ENCODE measurements around the gene GALNS. TPM values are rescaled to one million over a fixed set of nuclear protein-coding genes. Genes with fewer than 3 reads are reported as not detected.
"Not testable (repeated sequence)": the region's sequence is repeated elsewhere in the genome, so short reads cannot be mapped to it uniquely, and the experiment has no call there.

The GALNS gene
- total and polyA plus RNA-seq, 2 donors (not counting 1 experiment from before 2014, with no cell fraction given): 10.6 to 29.6 TPM

DNA sequence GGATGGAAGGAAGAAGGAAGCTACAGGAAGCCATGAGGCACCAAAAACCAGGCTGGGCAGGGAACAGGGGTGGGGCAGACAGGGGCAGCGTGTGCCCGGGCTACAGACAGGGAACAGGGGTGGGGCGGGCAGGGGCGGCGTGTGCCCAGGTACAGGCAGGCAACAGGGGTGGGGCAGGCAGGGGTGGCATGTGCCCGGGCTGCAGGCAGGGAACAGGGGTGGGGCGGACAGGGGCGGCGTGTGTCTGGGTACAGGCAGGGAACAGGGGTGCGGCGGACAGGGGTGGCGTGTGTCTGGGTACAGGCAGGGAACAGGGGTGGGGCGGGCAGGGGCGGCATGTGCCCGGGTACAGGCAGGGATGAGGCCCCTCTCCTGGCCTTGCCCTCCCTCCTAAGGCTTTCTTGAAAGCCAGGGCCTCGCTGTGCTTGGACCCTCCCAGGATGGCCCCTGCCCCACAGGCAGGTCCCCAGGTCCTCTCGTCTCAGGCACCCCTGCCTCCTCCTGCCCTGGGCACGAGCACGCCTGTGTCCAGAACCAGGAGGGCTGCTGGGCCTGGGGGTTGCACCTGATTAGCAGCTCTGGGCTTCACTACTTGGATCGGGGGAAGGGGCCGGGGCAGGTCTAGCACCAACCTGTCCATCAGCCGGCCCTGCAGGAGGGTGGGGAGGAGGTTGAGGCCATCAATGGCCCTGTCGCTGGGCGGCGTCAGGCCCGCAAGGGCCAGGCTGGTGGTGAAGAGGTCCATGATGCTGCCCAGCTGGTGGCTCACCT lies 30.5 kb downstream of the GALNS start:
- Histone ChIP-seq H3K27me3 (ENCODE audit: control insufficient read depth, insufficient read depth, low read length) (no peaks in the 10 kb centered on the region), H3K4me2 (ENCODE audit: extremely low read depth, insufficient read depth, low read length) (no peak overlapping the region), H3K4me1 (ENCODE audit: control insufficient read depth, extremely low read depth, insufficient read depth, low read length) (no peaks in the 10 kb centered on the region), H3K9me3 (ENCODE audit: control insufficient read depth, insufficient read depth, low read depth, low read length) (no peaks in the 10 kb centered on the region), H3K4me3 (replicated peaks in 1 of 4; ENCODE audit: control extremely low read depth in 1 of 4, insufficient read depth in 1 of 4, low read depth in 3 of 4, low read length in 4 of 4) (no peak overlapping the region), H4K20me1 (ENCODE audit: control insufficient read depth, extremely low read depth, insufficient read depth, low read length) (no peaks in the 10 kb centered on the region), H2AFZ (ENCODE audit: low read length) (no peak overlapping the region), H3K9ac (ENCODE audit: insufficient read depth, low read length) (no peak overlapping the region), H3K36me3 (ENCODE audit: control insufficient read depth, insufficient read depth, low read length) (peaks cover 4% of the 10 kb centered on the region), H3K79me2 (ENCODE audit: control insufficient read depth, insufficient read depth, low read length) (no peaks in the 10 kb centered on the region), H3K27ac (ENCODE audit: insufficient read depth, low read length) (no peak overlapping the region)
- TF ChIP-seq, protein P1, sequence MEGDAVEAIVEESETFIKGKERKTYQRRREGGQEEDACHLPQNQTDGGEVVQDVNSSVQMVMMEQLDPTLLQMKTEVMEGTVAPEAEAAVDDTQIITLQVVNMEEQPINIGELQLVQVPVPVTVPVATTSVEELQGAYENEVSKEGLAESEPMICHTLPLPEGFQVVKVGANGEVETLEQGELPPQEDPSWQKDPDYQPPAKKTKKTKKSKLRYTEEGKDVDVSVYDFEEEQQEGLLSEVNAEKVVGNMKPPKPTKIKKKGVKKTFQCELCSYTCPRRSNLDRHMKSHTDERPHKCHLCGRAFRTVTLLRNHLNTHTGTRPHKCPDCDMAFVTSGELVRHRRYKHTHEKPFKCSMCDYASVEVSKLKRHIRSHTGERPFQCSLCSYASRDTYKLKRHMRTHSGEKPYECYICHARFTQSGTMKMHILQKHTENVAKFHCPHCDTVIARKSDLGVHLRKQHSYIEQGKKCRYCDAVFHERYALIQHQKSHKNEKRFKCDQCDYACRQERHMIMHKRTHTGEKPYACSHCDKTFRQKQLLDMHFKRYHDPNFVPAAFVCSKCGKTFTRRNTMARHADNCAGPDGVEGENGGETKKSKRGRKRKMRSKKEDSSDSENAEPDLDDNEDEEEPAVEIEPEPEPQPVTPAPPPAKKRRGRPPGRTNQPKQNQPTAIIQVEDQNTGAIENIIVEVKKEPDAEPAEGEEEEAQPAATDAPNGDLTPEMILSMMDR (conservative IDR thresholded peaks at IDR 0.05 in 1 of 2, IDR thresholded peaks at IDR 0.05 in 1 of 2; ENCODE audit: low read depth in 1 of 2, low read length in 2 of 2): no peak
- TF ChIP-seq EZH2 (IDR thresholded peaks at IDR 0.05; ENCODE audit: low read length, missing control alignments): no peak
- DNase-seq (ENCODE audit: low read depth in 2 of 2): no peak

DNA sequence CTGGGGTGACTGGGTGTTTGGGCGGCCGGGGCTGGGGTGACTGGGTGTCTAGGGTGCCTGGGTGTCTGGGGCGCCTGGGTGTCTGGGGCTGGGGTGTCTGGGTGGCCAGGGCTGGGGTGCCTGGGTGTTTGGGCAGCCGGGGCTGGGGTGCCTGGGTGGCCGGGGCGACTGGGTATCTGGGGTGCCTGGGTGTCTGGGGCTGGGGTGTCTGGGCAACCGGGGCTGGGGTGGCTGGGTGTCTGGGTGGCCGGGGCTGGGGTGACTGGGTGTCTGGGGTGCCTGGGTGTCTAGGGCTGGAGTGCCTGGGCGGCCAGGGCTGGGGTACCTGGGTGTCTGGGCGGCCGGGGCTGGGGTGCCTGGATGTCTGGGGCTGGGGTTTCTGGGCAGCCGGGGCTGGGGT lies 31.6 kb downstream of the GALNS start:
- TF ChIP-seq, protein P1 (conservative IDR thresholded peaks at IDR 0.05 in 1 of 2, IDR thresholded peaks at IDR 0.05 in 1 of 2; ENCODE audit: low read depth in 1 of 2, low read length in 2 of 2): no peak
- no peak for TF ChIP-seq EZH2 (IDR thresholded peaks at IDR 0.05; ENCODE audit: low read length, missing control alignments)
- H3K79me2 ChIP-seq (ENCODE audit: control insufficient read depth, insufficient read depth, low read length): no peaks in the 10 kb centered on the region
- no peak overlapping the region for H3K4me2 ChIP-seq (ENCODE audit: extremely low read depth, insufficient read depth, low read length)
- no peak overlapping the region for H3K9ac ChIP-seq (ENCODE audit: insufficient read depth, low read length)
- H3K9me3 ChIP-seq (ENCODE audit: control insufficient read depth, insufficient read depth, low read depth, low read length): no peaks in the 10 kb centered on the region
- no peak overlapping the region for H3K4me3 ChIP-seq (replicated peaks in 1 of 4; ENCODE audit: control extremely low read depth in 1 of 4, insufficient read depth in 1 of 4, low read depth in 3 of 4, low read length in 4 of 4)
- no peaks in the 10 kb centered on the region for H4K20me1 ChIP-seq (ENCODE audit: control insufficient read depth, extremely low read depth, insufficient read depth, low read length)
- no peak overlapping the region for H3K27ac ChIP-seq (ENCODE audit: insufficient read depth, low read length)
- H3K36me3 ChIP-seq (ENCODE audit: control insufficient read depth, insufficient read depth, low read length): peaks cover 8% of the 10 kb centered on the region
- no peak overlapping the region for H2AFZ ChIP-seq (ENCODE audit: low read length)
- no peak for DNase-seq (ENCODE audit: low read depth in 2 of 2)
- H3K4me1 ChIP-seq (ENCODE audit: control insufficient read depth, extremely low read depth, insufficient read depth, low read length): no peaks in the 10 kb centered on the region
- H3K27me3 ChIP-seq (ENCODE audit: control insufficient read depth, insufficient read depth, low read length): no peaks in the 10 kb centered on the region

DNA sequence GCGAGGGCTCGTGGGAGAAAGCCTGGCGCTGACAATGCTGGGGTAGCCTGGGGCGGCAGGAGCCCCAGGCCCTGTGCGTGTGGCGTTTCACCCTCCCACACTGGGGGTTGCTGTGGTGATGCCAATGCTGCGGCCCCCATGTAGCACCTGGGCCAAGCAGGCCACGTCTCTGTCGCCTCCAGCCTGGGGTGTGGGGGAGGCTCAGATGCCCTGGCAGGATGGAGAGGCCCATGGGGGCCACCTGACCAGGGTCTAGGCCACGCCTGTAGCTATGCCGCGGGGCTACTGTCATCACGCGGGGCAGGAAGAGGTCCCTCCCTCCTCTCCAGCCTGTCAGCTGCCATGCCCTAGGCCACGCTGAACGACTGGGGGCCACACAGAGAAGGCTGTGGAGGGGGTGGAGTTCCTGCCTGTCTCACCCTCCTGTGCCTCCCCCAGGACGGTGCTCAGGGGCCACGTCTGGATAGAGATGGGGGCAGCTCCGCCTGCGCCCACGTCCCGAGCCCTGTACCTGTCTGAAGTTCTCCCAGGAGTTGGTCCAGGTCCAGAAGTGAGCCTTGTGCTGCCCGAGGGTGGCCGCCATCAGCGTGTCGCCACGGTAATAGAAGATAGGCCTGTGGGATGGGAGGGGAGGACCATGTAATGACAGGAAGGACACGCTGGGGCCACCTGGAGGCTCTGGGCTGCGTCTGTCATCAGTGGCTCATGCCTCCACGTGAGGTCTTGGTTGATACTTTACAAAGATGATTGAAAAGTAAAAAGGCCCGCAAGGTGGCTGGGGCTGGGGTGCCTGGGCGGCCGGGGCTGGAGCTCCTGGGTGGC lies 32.3 kb downstream of the GALNS start:
- H3K9me3 ChIP-seq (ENCODE audit: control insufficient read depth, insufficient read depth, low read depth, low read length): no peaks in the 10 kb centered on the region
- H3K27ac ChIP-seq (ENCODE audit: insufficient read depth, low read length): no peak overlapping the region
- no peaks in the 10 kb centered on the region for H3K79me2 ChIP-seq (ENCODE audit: control insufficient read depth, insufficient read depth, low read length)
- no peak overlapping the region for H3K4me2 ChIP-seq (ENCODE audit: extremely low read depth, insufficient read depth, low read length)
- H4K20me1 ChIP-seq (ENCODE audit: control insufficient read depth, extremely low read depth, insufficient read depth, low read length): no peaks in the 10 kb centered on the region
- no peak for DNase-seq (ENCODE audit: low read depth in 2 of 2)
- H2AFZ ChIP-seq (ENCODE audit: low read length): no peak overlapping the region
- no peak overlapping the region for H3K4me3 ChIP-seq (replicated peaks in 1 of 4; ENCODE audit: control extremely low read depth in 1 of 4, insufficient read depth in 1 of 4, low read depth in 3 of 4, low read length in 4 of 4)
- TF ChIP-seq, protein P1 (conservative IDR thresholded peaks at IDR 0.05 in 1 of 2, IDR thresholded peaks at IDR 0.05 in 1 of 2; ENCODE audit: low read depth in 1 of 2, low read length in 2 of 2): no peak
- TF ChIP-seq EZH2 (IDR thresholded peaks at IDR 0.05; ENCODE audit: low read length, missing control alignments): no peak
- peaks cover 8% of the 10 kb centered on the region for H3K36me3 ChIP-seq (ENCODE audit: control insufficient read depth, insufficient read depth, low read length)
- H3K4me1 ChIP-seq (ENCODE audit: control insufficient read depth, extremely low read depth, insufficient read depth, low read length): no peaks in the 10 kb centered on the region
- no peaks in the 10 kb centered on the region for H3K27me3 ChIP-seq (ENCODE audit: control insufficient read depth, insufficient read depth, low read length)
- no peak overlapping the region for H3K9ac ChIP-seq (ENCODE audit: insufficient read depth, low read length)

DNA sequence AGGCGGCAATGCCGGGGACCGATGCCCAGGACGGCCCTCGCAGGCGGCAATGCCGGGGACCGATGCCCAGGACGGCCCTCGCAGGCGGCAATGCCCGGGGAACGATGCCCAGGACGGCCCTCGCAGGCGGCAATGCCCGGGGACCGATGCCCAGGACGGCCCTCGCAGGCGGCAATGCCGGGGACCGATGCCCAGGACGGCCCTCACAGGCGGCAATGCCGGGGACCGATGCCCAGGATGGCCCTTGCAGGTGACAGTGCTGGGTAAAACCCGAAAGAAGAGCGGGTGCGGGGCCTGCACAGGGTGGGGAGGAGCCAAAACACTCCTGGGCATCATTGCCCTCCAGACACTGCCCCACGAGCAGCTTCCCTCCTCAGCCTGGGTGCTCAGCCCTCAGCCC lies 33.1 kb downstream of the GALNS start:
- not testable (repeated sequence) for H4K20me1 ChIP-seq (ENCODE audit: control insufficient read depth, extremely low read depth, insufficient read depth, low read length); H3K27ac ChIP-seq (ENCODE audit: insufficient read depth, low read length); H3K9ac ChIP-seq (ENCODE audit: insufficient read depth, low read length); H3K4me2 ChIP-seq (ENCODE audit: extremely low read depth, insufficient read depth, low read length); H3K4me1 ChIP-seq (ENCODE audit: control insufficient read depth, extremely low read depth, insufficient read depth, low read length); H3K9me3 ChIP-seq (ENCODE audit: control insufficient read depth, insufficient read depth, low read depth, low read length); H3K36me3 ChIP-seq (ENCODE audit: control insufficient read depth, insufficient read depth, low read length); H2AFZ ChIP-seq (ENCODE audit: low read length); H3K27me3 ChIP-seq (ENCODE audit: control insufficient read depth, insufficient read depth, low read length); H3K4me3 ChIP-seq (replicated peaks in 1 of 4; ENCODE audit: control extremely low read depth in 1 of 4, insufficient read depth in 1 of 4, low read depth in 3 of 4, low read length in 4 of 4); H3K79me2 ChIP-seq (ENCODE audit: control insufficient read depth, insufficient read depth, low read length); DNase-seq (ENCODE audit: low read depth in 2 of 2)
